HL-60/S4 treated with phorbol 12-myristate 13-acetate at 8.2 ng/mL for 4 days and 3 days (cell line): ENCODE data around the gene ACSS3.
"Not testable (repeated sequence)": the region's sequence is repeated elsewhere in the genome, so short reads cannot be mapped to it uniquely, and the experiment has no call there.

ENCODE experiments used
- in situ Hi-C: fragments of 300-500 bp; cut with MboI; formaldehyde crosslinking; loops from 2 replicates; pipeline ENCODE4 v1.15.0; 2022; ENCODE audit warnings: low sequenced_read_pairs

The ACSS3 gene

DNA sequence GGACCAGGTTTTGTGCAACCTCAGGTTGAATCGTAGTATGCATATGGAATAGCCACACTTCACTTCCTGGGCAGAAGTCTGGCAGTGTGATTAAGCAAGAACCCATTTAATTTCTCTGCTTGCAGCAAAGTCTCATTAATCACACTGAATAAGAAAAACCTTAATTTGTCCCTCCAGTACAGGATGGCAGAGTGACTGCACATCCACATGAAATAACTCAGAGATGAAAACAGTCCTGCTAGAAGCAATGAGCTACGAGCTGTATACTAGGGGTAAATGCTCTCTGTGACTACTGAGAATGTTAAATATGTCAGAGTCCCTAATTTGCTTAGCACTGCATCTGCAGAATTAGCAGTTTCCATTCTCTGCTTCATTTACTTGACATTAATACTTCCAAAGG is 88.9 kb downstream of the ACSS3 start:
- in situ Hi-C loops: no loop called here

DNA sequence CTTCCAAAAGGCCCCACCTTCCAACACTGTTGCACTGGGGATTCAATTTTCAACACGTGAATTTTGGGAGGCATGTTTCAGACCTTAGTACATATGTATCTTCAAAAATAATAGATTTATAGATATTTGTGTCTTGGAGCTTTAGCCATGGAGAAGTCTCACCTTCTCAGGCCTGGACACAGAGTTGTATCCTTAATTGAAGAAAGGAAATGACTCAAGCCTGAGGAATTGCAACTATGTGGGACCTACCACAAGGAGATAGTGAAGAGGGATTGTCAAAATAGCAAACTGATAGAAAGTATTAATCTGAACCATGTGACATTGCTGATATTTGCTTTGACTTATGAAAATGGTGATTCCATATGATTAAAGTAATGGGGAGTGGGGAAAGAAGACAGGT is 89.8 kb downstream of the ACSS3 start:
- in situ Hi-C loops: no loop called here

DNA sequence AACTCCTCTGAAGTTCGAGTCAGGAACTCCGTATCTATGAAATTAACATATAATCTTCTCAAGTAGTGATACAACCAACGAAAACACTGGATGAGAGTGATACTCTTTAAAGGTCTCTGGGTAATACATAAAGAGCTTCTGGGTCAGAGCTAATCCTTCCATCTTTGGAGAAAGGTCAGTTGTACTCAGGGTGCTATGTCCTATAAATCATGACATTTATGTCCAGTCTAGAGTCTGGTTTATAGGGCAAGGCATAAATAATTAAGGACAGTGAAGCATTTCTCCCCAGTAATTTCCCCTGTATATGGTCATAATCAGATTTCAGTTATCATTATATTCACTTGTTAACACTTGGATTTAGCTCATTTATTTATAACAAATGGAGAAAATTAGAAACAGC is 90.6 kb downstream of the ACSS3 start:
- in situ Hi-C loops: no loop called here

DNA sequence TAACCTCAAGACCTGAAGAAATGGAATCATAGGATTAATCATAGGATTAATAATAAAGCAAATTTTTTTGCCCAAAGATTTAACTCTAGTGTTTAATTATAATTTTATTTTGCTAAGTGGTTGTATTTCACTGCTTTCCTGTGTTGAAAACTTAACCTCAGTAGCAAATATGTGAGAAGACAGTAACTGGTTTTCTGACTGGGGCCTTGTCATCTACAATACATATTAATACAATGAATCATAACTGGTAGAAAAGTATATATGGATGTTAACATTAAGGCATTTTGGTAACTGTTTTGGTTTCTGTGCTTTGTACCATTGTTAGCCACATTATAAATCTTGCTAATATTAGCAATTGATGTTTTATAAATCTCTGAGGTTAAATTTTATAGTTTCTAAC is 92.2 kb downstream of the ACSS3 start:
- in situ Hi-C loops: no loop called here

DNA sequence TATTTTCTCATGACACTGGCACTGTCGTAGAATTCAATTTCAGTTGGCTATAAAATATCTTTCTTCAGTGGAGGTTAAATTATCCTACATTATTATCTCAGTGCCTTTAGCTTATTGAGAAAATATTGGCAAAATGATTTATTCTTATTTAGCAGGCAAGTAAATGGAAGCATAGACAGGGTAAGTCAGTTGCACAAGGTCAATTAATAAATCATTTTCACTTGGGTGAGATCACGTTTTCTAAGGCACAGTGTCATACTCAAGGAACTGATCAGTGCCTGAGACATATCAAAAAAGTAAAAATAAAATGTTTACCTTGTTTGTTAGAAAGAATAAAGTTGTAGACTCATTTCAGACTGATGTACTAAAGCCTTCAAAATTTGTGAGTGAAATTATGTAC is 95.0 kb downstream of the ACSS3 start:
- in situ Hi-C loops: no loop called here

DNA sequence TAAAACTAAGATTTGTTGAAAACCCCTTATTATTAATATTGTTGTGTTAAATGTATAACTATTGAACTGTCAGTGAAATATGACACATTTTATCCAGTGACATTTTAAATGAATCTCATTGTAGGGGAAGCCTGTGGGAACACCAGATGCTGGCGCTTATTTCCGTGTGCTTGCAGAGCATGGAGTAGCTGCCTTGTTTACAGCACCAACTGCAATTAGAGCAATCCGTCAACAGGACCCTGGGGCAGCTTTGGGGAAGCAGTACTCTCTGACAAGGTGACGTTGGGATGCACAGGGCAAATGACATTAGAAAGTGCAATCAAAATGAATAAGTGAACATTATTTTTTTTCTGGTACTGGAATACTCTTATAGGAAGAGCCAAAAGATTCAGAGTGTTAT is 96.8 kb downstream of the ACSS3 start:
- in situ Hi-C loops: no loop called here

DNA sequence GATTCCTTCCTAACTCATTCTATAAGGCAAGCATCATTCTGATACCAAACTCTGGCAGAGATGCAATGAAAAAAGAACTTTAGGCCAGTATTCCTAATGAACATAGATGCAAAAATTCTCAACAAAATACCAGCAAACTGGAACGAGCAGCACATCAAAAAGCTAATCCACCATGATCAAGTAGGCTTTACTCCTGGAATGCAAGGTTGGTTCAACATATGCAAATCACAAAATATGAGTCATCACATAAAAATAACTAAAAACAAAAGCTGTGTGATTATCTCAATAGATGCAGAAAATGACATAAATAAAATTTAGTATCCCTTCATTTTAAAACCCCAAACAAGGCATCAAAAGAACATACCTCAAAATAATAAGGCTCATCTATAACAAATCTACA is 98.9 kb downstream of the ACSS3 start:
- in situ Hi-C loops: no loop called here

DNA sequence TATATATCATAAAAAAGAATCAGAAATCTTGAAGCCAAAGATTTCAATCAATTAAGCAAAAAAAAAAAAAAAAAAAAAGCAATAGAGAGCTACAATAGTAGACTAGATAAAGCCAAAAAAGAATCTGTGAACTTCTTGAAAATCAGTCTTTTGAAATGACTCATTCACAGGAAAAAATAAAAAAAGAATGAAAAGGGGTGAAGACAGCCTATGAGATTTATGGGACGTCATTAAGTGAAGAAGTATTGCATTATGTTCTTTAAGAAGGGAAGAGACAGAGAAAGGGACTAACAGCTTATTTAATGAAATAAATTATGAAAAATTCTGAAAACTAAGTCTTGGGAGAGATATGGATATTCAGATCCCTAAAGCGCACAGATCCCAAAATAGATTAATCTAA is 103.8 kb downstream of the ACSS3 start:
- in situ Hi-C loops: no loop called here

DNA sequence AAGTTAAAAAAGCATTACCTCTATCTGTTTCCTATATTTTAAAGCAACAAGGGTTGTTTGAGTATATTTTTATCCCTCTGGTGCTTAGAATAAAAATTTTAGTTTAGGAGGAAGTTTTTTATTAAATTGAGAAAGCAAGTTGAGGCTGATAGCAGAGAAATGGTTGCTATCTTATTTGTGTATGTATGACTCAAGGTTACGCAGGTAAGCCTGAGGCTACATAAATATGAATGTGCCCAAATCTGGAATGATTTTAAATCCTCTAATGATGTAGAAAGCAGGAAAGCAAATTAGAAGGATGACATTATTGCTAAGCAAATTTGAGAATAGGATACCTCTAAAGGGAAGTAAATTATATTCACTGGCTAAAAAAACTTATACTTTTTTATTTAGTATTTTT is 109.8 kb downstream of the ACSS3 start:
- in situ Hi-C loops: no loop called here

DNA sequence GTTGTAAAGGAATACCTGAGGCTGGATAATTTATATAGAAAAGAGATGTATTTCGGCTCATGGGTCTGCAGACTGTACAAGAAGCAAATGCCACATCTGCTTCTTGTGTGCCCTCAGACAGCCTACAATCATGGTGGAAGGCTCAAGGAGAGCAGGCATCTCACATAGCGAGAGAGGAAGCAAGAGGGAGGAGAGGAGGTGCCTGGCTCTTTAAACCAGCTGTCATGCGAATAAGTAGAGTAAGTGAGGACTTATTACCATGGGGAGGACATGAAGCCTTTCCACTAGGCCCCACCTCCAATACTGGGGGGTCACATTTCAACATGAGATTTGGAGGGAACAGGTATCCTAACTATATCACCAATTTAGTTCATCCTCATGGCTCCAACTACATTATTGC is 118.7 kb downstream of the ACSS3 start:
- in situ Hi-C loops: no loop called here

DNA sequence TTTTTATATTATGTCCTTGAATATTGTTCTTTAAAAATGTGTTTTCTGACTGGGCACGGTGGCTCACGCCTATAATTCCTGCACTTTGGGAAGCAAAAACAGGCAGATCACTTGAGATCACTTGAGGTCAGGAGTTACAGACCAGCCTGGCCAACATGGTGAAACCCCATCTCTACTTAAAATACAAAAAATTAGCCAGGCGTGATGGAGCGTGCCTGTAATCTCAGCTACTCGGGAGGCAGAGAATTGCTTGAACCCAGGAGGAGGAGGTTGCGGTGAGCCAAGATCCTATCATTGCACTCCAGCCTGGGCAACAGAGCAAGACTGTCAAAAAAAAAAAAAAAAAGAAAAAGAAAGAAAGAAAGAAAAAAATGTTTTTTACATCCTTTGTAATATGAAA is 122.7 kb downstream of the ACSS3 start:
- in situ Hi-C loops: not testable (repeated sequence)

DNA sequence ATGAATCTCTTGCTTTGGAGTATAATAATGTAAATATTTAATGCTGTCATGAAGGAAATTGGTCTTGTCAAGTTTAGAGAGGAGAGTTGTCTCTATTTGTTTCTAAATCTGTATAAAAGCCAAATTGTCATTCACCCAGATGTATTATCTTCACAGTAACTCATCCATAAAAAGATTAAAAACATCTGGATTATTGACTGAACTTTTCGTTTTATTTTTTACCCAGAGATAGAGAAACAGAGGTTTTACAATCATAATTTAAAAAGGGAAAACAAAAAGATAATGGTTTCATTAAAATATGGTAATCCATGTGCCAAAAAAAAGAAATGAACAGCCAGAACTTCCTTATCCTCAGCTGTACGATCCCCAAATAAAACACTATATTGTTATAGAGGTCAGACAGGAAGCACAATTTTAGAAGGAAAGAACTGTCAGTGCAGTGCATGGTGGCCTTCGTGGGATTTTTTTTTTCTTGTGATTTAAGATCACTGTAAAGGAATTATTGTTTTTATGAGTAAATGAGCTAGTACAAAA is 125.9 kb downstream of the ACSS3 start:
- in situ Hi-C loops: no loop called here

DNA sequence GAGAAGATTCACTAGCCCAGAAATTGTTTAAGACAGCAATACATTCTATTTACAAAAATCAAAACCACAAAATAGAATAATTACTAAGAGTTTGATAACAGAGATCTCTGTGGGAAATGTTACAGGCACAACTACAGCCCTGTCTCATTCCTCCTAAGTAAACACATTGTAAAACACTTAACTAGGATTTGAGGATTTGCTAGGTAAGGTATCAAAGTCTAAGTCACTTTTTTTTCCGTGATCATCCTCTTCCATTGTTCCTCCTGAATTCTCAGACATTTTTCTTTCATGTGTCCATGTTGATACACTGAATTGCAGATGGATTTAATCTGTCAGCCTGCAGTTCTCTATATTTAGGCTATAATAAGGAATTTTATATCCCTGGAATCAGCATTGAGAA is 127.5 kb downstream of the ACSS3 start:
- in situ Hi-C loops: no loop called here

DNA sequence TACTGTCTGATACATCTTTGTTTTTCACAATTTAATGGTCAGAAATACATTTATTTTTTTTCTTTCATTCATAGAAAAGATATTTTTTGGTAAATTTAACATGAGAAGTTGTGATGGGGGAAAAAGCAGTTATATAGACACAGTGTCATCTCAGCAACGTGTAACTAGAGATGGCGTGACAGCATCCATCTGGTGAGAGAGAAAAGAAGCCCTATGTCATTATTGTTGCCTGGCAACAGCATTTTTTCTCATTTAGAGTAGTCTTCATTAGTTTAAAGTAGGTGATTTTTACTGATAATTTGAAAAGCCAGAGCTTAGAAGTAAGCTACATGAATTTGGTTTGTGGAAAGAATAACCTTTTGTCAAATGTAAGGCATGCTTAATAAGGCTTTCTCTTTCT is 128.6 kb downstream of the ACSS3 start:
- in situ Hi-C loops: no loop called here

DNA sequence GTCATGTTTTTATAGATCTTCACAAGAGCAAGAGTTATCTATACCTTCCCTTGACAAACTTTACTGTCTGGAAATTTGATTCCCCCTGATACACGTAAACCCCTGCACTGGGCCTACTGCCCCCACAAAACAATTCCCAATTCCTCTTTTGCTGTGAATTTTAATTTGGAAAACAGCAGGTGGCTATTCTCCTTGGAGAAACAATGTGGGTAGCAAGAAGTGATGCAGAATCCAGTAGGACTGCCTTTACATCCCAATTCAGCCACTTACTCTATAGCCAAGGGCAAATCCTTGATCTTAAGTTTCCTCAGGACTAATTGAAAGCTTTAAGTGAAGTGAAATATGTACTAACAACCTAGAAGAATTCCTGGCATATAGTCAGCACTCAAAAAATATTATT is 129.3 kb downstream of the ACSS3 start:
- in situ Hi-C loops: no loop called here

DNA sequence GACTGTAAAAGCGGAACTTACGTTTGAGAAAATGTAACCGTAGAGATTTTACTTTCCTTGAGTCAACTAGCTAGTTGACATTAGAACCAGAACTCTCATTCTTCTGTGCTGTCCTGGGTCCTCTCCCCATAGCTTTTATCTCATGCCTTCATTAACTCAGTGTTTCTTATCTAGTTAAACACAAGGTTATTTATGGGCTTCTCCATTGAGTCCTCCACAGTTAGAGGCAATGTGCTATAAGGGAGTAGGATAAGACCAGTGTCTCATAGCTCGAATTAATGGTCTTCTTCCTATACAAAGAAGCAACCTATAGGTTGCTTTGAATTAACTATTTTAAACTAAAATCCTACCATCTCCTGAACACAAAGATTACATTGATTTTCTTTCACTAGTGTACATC is 129.8 kb downstream of the ACSS3 start:
- in situ Hi-C loops: no loop called here

DNA sequence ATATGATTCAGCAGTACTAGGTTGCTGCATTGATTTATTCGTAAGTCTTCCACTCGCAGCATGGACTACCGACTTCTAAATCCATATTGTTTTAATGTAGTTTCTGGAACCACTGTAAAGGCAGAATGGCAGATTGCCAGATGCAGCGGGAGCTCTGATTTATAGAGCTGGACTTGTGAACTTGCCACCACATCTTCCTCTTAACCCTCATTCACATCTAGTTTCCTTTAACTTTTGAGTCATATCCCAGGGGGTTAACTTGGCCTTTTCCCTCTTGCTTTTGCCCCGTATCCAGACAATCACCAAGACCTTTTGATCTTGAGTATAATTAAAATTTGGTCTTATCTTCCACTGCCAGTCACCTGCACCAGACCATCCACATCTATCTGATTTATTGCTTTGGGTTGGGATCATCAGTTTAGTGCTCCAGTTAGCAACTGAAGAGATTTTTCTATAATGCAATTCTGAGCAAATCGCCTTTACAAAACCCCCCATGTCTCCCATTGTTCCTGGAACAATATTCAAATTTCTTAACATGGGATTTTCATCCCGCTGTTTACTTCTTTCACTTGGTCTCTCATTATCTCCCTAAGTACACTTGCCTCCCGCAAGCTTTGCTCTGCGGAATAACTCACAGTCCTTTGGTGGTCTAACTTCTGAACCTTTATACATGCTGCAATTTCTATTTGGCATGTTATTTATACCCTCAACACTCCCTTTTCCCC is 130.5 kb downstream of the ACSS3 start:
- in situ Hi-C loops: no loop called here

DNA sequence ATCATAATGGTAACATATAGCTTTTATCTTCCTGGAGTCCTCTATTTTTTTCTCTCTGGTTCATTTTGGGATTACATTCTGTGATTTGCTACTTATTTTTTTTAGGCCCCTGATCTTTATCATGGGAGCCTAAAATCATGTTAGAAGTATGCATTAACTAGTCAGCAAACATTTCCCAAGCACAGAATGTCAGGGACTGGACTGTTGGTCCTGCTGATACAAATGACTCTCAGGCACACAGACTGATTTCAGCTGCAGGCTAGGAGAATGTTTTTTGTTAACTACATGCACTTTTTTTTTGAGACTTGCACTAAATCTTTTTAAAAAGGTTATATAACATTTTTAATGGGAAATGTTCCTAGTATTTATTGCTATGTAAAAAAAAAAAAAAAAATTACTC is 131.1 kb downstream of the ACSS3 start:
- in situ Hi-C loops: no loop called here

DNA sequence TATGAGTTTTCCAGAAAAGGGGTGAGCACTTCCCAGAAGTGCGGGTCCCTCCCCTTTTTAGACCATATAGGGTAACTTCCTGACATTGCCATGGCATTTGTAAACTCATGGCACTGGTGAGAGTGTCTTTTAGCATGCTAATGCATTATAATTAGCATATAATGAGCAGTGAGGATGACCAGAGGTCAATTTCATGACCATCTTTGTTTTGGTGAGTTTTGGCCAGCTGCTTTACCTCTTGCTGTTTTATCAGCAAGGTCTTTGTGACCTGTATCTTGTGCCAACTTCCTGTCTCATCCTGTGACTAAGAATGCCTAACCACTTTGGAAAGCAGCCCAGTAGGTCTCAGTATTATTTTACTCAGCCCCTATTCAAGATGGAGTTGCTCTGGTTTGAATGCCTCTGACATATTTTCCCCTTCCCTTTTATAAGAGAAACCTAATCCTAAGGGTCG is 131.9 kb downstream of the ACSS3 start:
- in situ Hi-C loops: not testable (repeated sequence)

DNA sequence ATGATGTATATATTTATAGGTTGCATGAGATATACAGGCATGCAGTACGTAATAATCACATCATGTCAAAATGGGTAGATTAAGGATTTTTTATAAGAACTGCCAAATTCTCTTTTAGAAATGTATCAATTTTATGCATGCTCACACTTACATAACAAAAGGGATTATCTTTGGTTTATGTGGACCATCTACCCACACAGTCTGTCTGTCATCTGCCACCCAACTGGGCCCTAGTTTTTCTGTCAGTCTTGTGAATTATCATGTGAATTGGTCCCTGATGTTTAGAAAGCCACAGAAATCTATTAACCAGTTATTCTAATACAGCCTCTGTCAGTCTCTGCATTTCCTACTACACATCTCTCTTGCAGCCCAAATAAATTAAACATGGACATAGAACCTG is 133.4 kb downstream of the ACSS3 start:
- in situ Hi-C loops: no loop called here

DNA sequence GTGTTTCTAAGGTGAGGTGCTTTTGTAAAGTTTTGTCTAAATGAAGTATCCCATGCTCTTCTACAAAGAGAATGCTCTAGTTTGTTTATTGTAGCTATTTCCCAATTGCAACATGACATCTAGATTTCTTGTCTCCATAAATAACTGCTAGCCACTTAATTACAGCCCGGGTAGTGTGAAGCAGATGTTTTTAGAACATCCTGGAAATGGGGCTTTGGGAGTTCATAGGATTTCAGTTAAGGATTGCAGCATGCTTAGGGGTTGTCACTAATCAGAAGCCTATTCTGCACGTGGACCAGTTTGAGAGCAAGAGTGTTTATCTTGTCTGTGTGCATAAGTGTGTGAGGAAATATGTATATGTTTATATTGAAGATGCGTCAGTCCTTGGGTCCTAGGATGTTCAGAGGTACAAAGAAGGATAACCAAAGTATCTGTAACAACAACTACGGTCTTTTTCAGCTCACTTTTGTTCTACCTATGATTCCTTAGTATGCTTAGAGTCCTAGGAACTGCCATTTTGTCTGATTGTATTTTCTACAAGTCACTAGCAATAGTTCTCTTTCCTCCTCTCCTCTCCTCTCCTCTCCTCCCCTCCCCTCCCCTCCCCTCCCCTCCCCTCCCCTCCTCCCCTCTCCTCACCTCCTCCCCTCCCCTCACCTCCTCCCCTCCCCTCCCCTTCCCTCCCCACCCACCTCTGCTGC is 135.3 kb downstream of the ACSS3 start:
- in situ Hi-C loops: no loop called here

DNA sequence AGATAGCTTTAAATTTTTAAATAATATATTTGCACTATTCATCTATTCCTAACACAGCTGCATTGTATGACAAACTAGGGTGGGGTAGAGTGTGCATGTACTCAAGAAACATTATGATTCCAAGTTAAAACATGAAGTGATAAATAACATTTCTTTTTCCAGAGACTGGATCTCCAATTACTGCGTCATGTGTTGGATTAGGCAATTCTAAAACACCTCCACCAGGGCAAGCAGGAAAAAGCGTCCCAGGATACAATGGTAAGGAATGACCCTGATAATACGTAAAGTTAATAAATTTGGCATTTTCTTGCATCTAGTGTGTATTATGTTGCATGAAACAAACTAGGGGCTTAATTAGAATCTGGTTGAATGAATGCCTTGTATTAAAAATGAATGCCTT is 138.9 kb downstream of the ACSS3 start:
- in situ Hi-C loops: no loop called here
